ENCODE measurements around the gene MOB3B. TPM values are rescaled to one million over a fixed set of nuclear protein-coding genes. Genes with fewer than 3 reads are reported as not detected.

Gene MOB3B
- total RNA-seq (2022; extraction: Qiagen RNA extraction; ENCODE audit: low read depth): 6.9 to 11.2 TPM (median 9.3 TPM) in 5 replicates

GRCh38 chr9:27529316-27530278 is at the start of gene MOB3B:
Gene MOB3B (minus strand): TSS chr9:27529814. CDS start chr9:27455550, 74,264 bp downstream.

GRCh38 chr9:27572918-27573633 is 43.5 kb upstream of the MOB3B start, which contains the start of gene C9orf72:
Gene C9orf72 (minus strand): TSS chr9:27573481. CDS start chr9:27567120, 6,361 bp downstream.

GRCh38 chr9:27524236-27524635 is 5.4 kb downstream of the MOB3B start, which contains the start of gene IFNK:
Gene IFNK (plus strand): TSS chr9:27524290. CDS start chr9:27524337, 47 bp downstream.

GRCh38 chr9:27297050-27297449 is 232.6 kb downstream of the MOB3B start, which contains the start of gene EQTN:
Gene EQTN (minus strand): TSS chr9:27297150. CDS start chr9:27297055, 95 bp downstream.

Other genes with a start within 250 kb of the MOB3B start
- not detected in 5 replicates for gene EQTN, start 232.7 kb downstream of the MOB3B start, total RNA-seq (2022; extraction: Qiagen RNA extraction; ENCODE audit: low read depth)
- not detected in 5 replicates for gene IFNK, start 5.5 kb downstream of the MOB3B start, total RNA-seq (2022; extraction: Qiagen RNA extraction; ENCODE audit: low read depth)
- 4.1 to 6.2 TPM (median 4.2 TPM) in 5 replicates for gene C9orf72, start 43.7 kb upstream of the MOB3B start, total RNA-seq (2022; extraction: Qiagen RNA extraction; ENCODE audit: low read depth)

Measured in A549 treated with ZK216348 at 1 μM for 4 hours (cell line).